ENCODE measurements around the gene ARHGAP6. TPM values are rescaled to one million over a fixed set of nuclear protein-coding genes. Genes with fewer than 3 reads are reported as not detected.

The ARHGAP6 gene
- total and polyA plus RNA-seq, 2 of the 4 experiments (the other 2 are of a cell fraction), result 1.4 to 1.8 TPM

DNA sequence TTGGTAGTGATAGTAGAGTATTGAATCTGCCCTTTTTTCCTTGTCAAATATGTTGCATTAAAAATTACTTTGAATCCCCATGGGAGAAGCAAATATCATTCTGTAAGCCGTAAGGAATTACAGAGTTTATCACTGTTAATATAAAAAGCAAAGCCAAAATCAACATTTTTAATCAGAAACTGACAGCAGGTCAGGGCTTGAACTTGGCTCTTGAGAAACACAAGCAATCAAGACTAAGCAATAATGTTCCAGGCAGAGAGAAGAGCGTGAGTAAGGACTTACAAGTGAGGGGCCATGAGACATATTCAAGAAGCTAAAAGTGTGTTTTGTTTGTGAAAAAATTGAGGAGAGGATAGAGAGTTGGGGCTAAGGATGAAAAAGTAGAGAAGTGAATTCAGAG is 68.2 kb downstream of the ARHGAP6 start:
- BruUV-seq (replicated peaks), result no TSS peak
- no peak overlapping the region for H3K14ac ChIP-seq (replicated peaks; ENCODE audit: low read depth, low read length)
- POLR2A ChIA-PET (ENCODE audit: unreplicated experiment), result no interaction called here
- no peak overlapping the region for H2BK20ac ChIP-seq (ENCODE audit: low read depth, low read length)
- no peaks in the 10 kb centered on the region for H3K79me1 ChIP-seq (ENCODE audit: low read depth in 1 of 2, low read length in 2 of 2)
- H3K9me1 ChIP-seq (ENCODE audit: insufficient read depth, low read length), result no peaks in the 10 kb centered on the region
- H2AFZ ChIP-seq (replicated peaks; ENCODE audit: low read length, poor library complexity), result no peak overlapping the region
- no peak overlapping the region for H3K4ac ChIP-seq (ENCODE audit: low read depth, low read length)
- no peak overlapping the region for H3K23ac ChIP-seq (ENCODE audit: low read depth, low read length)
- no peak overlapping the region for H2AK9ac ChIP-seq (replicated peaks; ENCODE audit: low read depth, low read length, poor library complexity)
- no peak overlapping the region for H4K8ac ChIP-seq (ENCODE audit: low read depth in 2 of 2, low read length in 2 of 2)
- in situ Hi-C loops (cut with MboI; ENCODE audit: low sequenced_read_pairs), result no loop called here
- H2BK15ac ChIP-seq (ENCODE audit: low read depth, low read length), result no peak overlapping the region
- H3K4me1 ChIP-seq (ENCODE audit: control insufficient read depth, insufficient read depth, low read length), result no peaks in the 10 kb centered on the region
- no CpG with 5 or more reads among the region's 2 CpGs for WGBS, 2 experiments (ENCODE audit: extremely low coverage in 2 of 2, insufficient read length in 1 of 2)
- H3K36me3 ChIP-seq (ENCODE audit: control insufficient read depth, insufficient read depth, low read length), result no peaks in the 10 kb centered on the region
- no peak overlapping the region for H3K18ac ChIP-seq (ENCODE audit: low read depth, low read length)
- CTCF ChIA-PET, result no interaction called here
- intact Hi-C loops (cut with micrococcal nuclease), result no loop called here
- no peak overlapping the region for H3K4me2 ChIP-seq (ENCODE audit: low read depth, low read length)
- H3K27ac ChIP-seq (ENCODE audit: insufficient read depth, low read length), result no peak overlapping the region
- H2BK5ac ChIP-seq (ENCODE audit: low read depth, low read length, poor library complexity, severe bottlenecking), result no peak overlapping the region
- no peak overlapping the region for H4K5ac ChIP-seq (ENCODE audit: low read depth, low read length)
- ATAC-seq (ENCODE audit: low read depth) (no peak), DNase-seq (no peak)
- no peaks in the 10 kb centered on the region for H4K20me1 ChIP-seq (ENCODE audit: insufficient read depth, low read length)
- no peak overlapping the region for H3K56ac ChIP-seq (ENCODE audit: extremely low read depth, insufficient read depth, low read length)
- H3K4me3 ChIP-seq (ENCODE audit: insufficient read depth, low read depth, low read length), result no peak overlapping the region
- no peaks in the 10 kb centered on the region for H3K9me3 ChIP-seq (ENCODE audit: control insufficient read depth, insufficient read depth, low read length)
- H2AK5ac ChIP-seq (ENCODE audit: low read depth, low read length), result no peak overlapping the region
- dilution Hi-C loops (cut with HindIII; ENCODE audit: low sequenced_read_pairs, unreplicated experiment), result no loop called here
- H2BK120ac ChIP-seq (ENCODE audit: low read depth, low read length), result no peak overlapping the region
- H3K27me3 ChIP-seq (ENCODE audit: control insufficient read depth, insufficient read depth, low read length), result no peaks in the 10 kb centered on the region
- TF ChIP-seq RFX5 (IDR thresholded peaks at IDR 0.05; ENCODE audit: low read depth, low read length) (no peak), USF2 (IDR thresholded peaks at IDR 0.05; ENCODE audit: low read depth, low read length) (no peak), MAFK (IDR thresholded peaks at IDR 0.05; ENCODE audit: low read depth, low read length) (no peak), CHD1 (IDR thresholded peaks at IDR 0.05; ENCODE audit: low read depth, low read length) (no peak), RAD21 (IDR thresholded peaks at IDR 0.05; ENCODE audit: low read length) (no peak), BHLHE40 (IDR thresholded peaks at IDR 0.05; ENCODE audit: low read depth, low read length) (no peak)
- no peak overlapping the region for H4K91ac ChIP-seq (ENCODE audit: insufficient read depth, low read depth, low read length)
- no peak overlapping the region for H3K9ac ChIP-seq (ENCODE audit: low read depth, low read length)
